Coronary artery (tissue), 2 donors: ENCODE results near the gene GPR15.

ENCODE experiments used
- DNase-seq: peaks from one replicate; pipeline ENCODE4 v3.0.0-alpha.2; 2017; ENCODE audit warnings: low spot score
- H3K27ac ChIP-seq, 2 donors: fragments of 200-600 bp; sonication (generic); one replicate each; pipeline ENCODE4 v1.5.1; 2016 to 2019
- H3K4me3 ChIP-seq: fragments of 200-600 bp; sonication (generic); 2 replicates; pipeline ENCODE4 v1.5.1; 2016; ENCODE audit warnings: mild to moderate bottlenecking, moderate library complexity
- CTCF ChIP-seq: fragments of 200-600 bp; sonication (generic); IDR thresholded peaks from one replicate; pipeline ENCODE4 v1.5.1; 2019; ENCODE audit warnings: antibody characterized with exemption

Gene GPR15

GRCh38 chr3:98583766-98584165 is 52.0 kb downstream of the GPR15 start:
- no peak overlapping the region for H3K27ac ChIP-seq
- no peak for TF ChIP-seq CTCF
- H3K4me3 ChIP-seq: no peak overlapping the region
- no peak for DNase-seq
